C4-2B (cell line): ENCODE measurements around the gene FDXACB1.

Source experiments
- CTCF ChIP-seq: fragments of 450-650 bp; conservative IDR thresholded peaks from 2 replicates; pipeline ENCODE4 v1.5.1; 2017; ENCODE audit warnings: mild to moderate bottlenecking
- ZFX ChIP-seq: fragments of 450-650 bp; IDR thresholded peaks from 2 replicates; pipeline ENCODE4 v1.6.1; 2017

GRCh38 chr11:111921541-111922230 is 42.7 kb upstream of the FDXACB1 start:
- TF ChIP-seq CTCF: no peak
- TF ChIP-seq ZFX: no peak
